SK-N-SH treated with all-trans-retinoic acid at 6 μM for 48 hours (cell line): Measurements from ENCODE around the gene TXNDC11.
A peak's percentile ranks its signal among the peaks of the same experiment; 100 is the strongest.

Source experiments
- ATAC-seq: fragments of 200-7000 bp; cut with Tn5 transposase; 3 replicates; pipeline ENCODE4 v1.9.1; 2020; ENCODE audit warnings: mild to moderate bottlenecking, moderate library complexity
- ARNTL ChIP-seq: fragments of 450-650 bp; formaldehyde crosslinking; IDR thresholded peaks from 2 replicates; pipeline ENCODE4 v1.5.0; 2020; ENCODE audit warnings: low read depth, mild to moderate bottlenecking, moderate library complexity, borderline replicate concordance
- BACH2 ChIP-seq: fragments of 250-450 bp; sonication (Bioruptor Pico); IDR thresholded peaks from 2 replicates; pipeline ENCODE4 v1.9.0; 2021; ENCODE audit warnings: mild to moderate bottlenecking, borderline replicate concordance
- CSDC2 ChIP-seq: fragments of 250-450 bp; sonication (Bioruptor Pico); IDR thresholded peaks from 2 replicates; pipeline ENCODE4 v1.5.0; 2020; ENCODE audit warnings: mild to moderate bottlenecking, moderate library complexity
- CSRNP3 ChIP-seq: fragments of 250-450 bp; sonication (Bioruptor Pico); IDR thresholded peaks from 2 replicates; pipeline ENCODE4 v1.5.1; 2021; ENCODE audit warnings: mild to moderate bottlenecking, moderate library complexity
- ESRRG ChIP-seq: fragments of 250-450 bp; sonication (Bioruptor Pico); IDR thresholded peaks from 2 replicates; pipeline ENCODE4 v1.6.1; 2021; ENCODE audit warnings: mild to moderate bottlenecking
- GLIS3 ChIP-seq: fragments of 250-450 bp; sonication (Bioruptor Pico); IDR thresholded peaks from 2 replicates; pipeline ENCODE4 v1.5.0; 2020; ENCODE audit warnings: mild to moderate bottlenecking, moderate library complexity
- ISL1 ChIP-seq: fragments of 250-450 bp; sonication (Bioruptor Pico); IDR thresholded peaks from 2 replicates; pipeline ENCODE4 v2.1.2; 2022; ENCODE audit warnings: mild to moderate bottlenecking, moderate library complexity
- OSR1 ChIP-seq: fragments of 250-450 bp; sonication (Bioruptor Pico); IDR thresholded peaks from 2 replicates; pipeline ENCODE4 v1.8.0; 2022; ENCODE audit warnings: moderate library complexity, mild to moderate bottlenecking, inconsistent platforms
- PPARA ChIP-seq: fragments of 250-450 bp; sonication (Bioruptor Pico); IDR thresholded peaks from 2 replicates; pipeline ENCODE4 v1.5.0; 2020; ENCODE audit warnings: mild to moderate bottlenecking, borderline replicate concordance
- RARB ChIP-seq: fragments of 250-450 bp; sonication (Bioruptor Pico); IDR thresholded peaks from 2 replicates; pipeline ENCODE4 v1.8.0; 2021; ENCODE audit warnings: mild to moderate bottlenecking, moderate library complexity
- SNAI2 ChIP-seq: fragments of 250-450 bp; sonication (Bioruptor Pico); IDR thresholded peaks from 2 replicates; pipeline ENCODE4 v1.5.0; 2020; ENCODE audit warnings: mild to moderate bottlenecking, moderate library complexity
- TCF4 ChIP-seq: fragments of 250-450 bp; sonication (Bioruptor Pico); IDR thresholded peaks from 2 replicates; pipeline ENCODE4 v1.8.0; 2021; ENCODE audit warnings: mild to moderate bottlenecking, moderate library complexity, borderline replicate concordance
- TSHZ2 ChIP-seq: fragments of 250-450 bp; sonication (Bioruptor Pico); IDR thresholded peaks from 2 replicates; pipeline ENCODE4 v1.5.0; 2020; ENCODE audit warnings: mild to moderate bottlenecking, moderate library complexity
- ZC3H10 ChIP-seq: fragments of 250-450 bp; sonication (Bioruptor Pico); IDR thresholded peaks from 2 replicates; pipeline ENCODE4 v1.5.1; 2021; ENCODE audit warnings: mild to moderate bottlenecking, moderate library complexity
- ZFP30 ChIP-seq: fragments of 450-650 bp; formaldehyde crosslinking; IDR thresholded peaks from 2 replicates; pipeline ENCODE4 v1.5.0; 2022; ENCODE audit warnings: mild to moderate bottlenecking, moderate library complexity
- ZNF565 ChIP-seq: fragments of 450-650 bp; formaldehyde crosslinking; conservative IDR thresholded peaks from 2 replicates; pipeline ENCODE4 v1.5.0; 2020; ENCODE audit warnings: low read depth, mild to moderate bottlenecking, moderate library complexity
- ZNF70 ChIP-seq: fragments of 450-650 bp; formaldehyde crosslinking; IDR thresholded peaks from 2 replicates; pipeline ENCODE4 v1.5.0; 2020; ENCODE audit warnings: mild to moderate bottlenecking, moderate library complexity
- ZNF8 ChIP-seq: fragments of 450-650 bp; formaldehyde crosslinking; IDR thresholded peaks from 2 replicates; pipeline ENCODE4 v1.5.0; 2020; ENCODE audit warnings: mild to moderate bottlenecking, moderate library complexity
- TF ChIP-seq, protein P1 (sequence below): fragments of 250-450 bp; sonication (Bioruptor Pico); IDR thresholded peaks from 2 replicates; pipeline ENCODE4 v1.5.1; 2020; ENCODE audit warnings: low read depth, mild to moderate bottlenecking, moderate library complexity

TXNDC11 gene

DNA sequence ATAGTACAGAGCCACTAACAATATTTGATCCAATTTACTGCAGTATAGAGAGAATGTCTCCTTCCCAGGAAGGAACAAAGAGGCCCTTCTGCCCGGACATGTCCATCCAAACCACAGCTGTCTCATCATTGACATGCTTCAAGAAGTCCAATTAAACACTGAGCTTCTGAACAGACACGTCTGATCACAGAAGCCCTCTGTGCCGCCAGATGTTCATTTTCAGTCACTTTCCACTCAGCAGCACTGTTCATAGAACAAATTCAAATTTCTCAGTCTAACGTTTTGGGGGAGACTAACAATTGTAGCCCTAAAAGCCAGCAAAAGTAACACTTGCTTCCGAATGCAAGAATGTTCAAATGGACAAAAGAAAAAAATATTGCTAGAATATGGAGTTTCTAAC lies 39.1 kb upstream of the TXNDC11 start (continued):
- no peak; the same call in 1 of the 2 replicates for TF ChIP-seq TCF4 (CRISPR knock-in tag)
- no peak for TF ChIP-seq ZFP30
- TF ChIP-seq ZNF8 (CRISPR knock-in tag): no peak
- TF ChIP-seq ISL1 (CRISPR knock-in tag): no peak
- no peak for TF ChIP-seq BACH2
- no peak for TF ChIP-seq ESRRG (CRISPR knock-in tag)
- TF ChIP-seq OSR1 (CRISPR knock-in tag): no peak

DNA sequence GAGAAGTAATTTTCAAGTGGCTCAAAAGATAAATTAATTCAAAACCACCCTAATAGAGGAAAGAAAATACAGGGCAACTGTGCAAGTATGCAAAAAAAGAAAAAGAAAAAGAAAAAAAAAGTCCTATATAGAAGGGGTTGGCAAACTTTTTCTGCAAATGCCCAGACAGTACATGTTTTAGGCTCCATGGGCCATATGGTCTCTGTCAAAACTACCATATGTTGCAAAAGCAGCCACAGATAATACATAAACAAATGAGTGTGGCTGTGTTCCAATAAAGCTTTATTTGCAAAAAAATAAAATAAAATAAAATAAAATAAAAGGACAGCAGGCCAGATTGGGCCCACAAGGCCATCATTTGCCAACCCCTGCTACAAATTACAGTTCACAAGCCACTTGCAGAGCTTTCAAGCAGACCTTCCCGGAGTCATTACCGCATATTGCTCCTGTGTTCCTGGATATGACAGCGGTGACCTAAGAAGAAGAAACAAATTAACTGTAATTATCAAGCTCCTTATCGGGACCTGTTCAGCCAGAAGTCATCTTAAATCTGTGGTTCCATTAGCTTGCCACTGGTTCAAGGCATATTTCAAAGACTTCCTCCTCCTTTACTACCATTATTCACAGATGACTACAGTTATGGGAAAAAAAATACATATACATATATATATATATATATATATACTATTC lies 38.5 kb upstream of the TXNDC11 start:
- ATAC-seq: no peak
- TF ChIP-seq BACH2 (no peak), PPARA (CRISPR knock-in tag) (no peak), SNAI2 (CRISPR knock-in tag) (peak; percentile 47), ZFP30 (no peak), ZNF8 (CRISPR knock-in tag) (no peak), ZNF565 (CRISPR knock-in tag) (no peak), ZC3H10 (CRISPR knock-in tag) (no peak), TSHZ2 (CRISPR knock-in tag) (peak; percentile 50; the same call in 1 of the 2 replicates), GLIS3 (CRISPR knock-in tag) (0 out of 2 replicates have a peak, but pooled peaks have one; percentile 82), ISL1 (CRISPR knock-in tag) (peak; percentile 80), CSRNP3 (no peak), CSDC2 (CRISPR knock-in tag) (no peak), ZNF70 (CRISPR knock-in tag) (no peak), TCF4 (CRISPR knock-in tag) (peak; percentile 90)
- TF ChIP-seq, protein P1, sequence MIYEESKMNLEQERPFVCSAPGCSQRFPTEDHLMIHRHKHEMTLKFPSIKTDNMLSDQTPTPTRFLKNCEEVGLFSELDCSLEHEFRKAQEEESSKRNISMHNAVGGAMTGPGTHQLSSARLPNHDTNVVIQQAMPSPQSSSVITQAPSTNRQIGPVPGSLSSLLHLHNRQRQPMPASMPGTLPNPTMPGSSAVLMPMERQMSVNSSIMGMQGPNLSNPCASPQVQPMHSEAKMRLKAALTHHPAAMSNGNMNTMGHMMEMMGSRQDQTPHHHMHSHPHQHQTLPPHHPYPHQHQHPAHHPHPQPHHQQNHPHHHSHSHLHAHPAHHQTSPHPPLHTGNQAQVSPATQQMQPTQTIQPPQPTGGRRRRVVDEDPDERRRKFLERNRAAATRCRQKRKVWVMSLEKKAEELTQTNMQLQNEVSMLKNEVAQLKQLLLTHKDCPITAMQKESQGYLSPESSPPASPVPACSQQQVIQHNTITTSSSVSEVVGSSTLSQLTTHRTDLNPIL: no peak

- no peak for TF ChIP-seq TSHZ2 (CRISPR knock-in tag)
- TF ChIP-seq ZNF8 (CRISPR knock-in tag): no peak
- TF ChIP-seq CSDC2 (CRISPR knock-in tag): no peak
- no peak for TF ChIP-seq ZC3H10 (CRISPR knock-in tag)
- no peak for TF ChIP-seq BACH2
- TF ChIP-seq, protein P1: no peak
- TF ChIP-seq PPARA (CRISPR knock-in tag): no peak
- no peak for TF ChIP-seq RARB (CRISPR knock-in tag)
- TF ChIP-seq ARNTL (CRISPR knock-in tag): no peak
- ATAC-seq: no peak
These were observed 36.4 kb upstream of the TXNDC11 start for GRCh38 chr16:11779074-11779473.
